ENCODE measurements around the gene FAS. TPM values are rescaled to one million over a fixed set of nuclear protein-coding genes. Genes with fewer than 3 reads are reported as not detected.
A peak's percentile ranks its signal among the peaks of the same experiment; 100 is the strongest.
"Not testable (repeated sequence)": the region's sequence is repeated elsewhere in the genome, so short reads cannot be mapped to it uniquely, and the experiment has no call there.

The FAS gene
- total and polyA plus RNA-seq, 2 experiments from 2014 or later = 7.3 to 14.1 TPM

- no peak overlapping the region for H3K4me2 ChIP-seq
- H3K4me1 ChIP-seq (ENCODE audit: insufficient read depth) = no peaks in the 10 kb centered on the region
- no peak for DNase-seq (ENCODE audit: low spot score)
- H3K79me2 ChIP-seq = no peaks in the 10 kb centered on the region
- no peak overlapping the region for H2AFZ ChIP-seq
- no peaks in the 10 kb centered on the region for H3K9me3 ChIP-seq (ENCODE audit: low read depth)
- TF ChIP-seq CTCF (IDR thresholded peaks at IDR 0.05; ENCODE audit: poor library complexity) (no peak), EZH2phosphoT487 (IDR thresholded peaks at IDR 0.05; ENCODE audit: low read depth, severe bottlenecking, unreplicated experiment) (no peak), EZH2 (IDR thresholded peaks at IDR 0.05; ENCODE audit: borderline replicate concordance) (no peak)
- no peaks in the 10 kb centered on the region for H4K20me1 ChIP-seq (ENCODE audit: insufficient read depth, poor library complexity, severe bottlenecking)
- no peaks in the 10 kb centered on the region for H3K36me3 ChIP-seq (replicated peaks; ENCODE audit: insufficient read depth, low read depth)
- no peak overlapping the region for H3K4me3 ChIP-seq
- no peak overlapping the region for H3K27ac ChIP-seq
- WGBS (ENCODE audit: low lambda C conversion rate, missing lambda C conversion rate) = 87% methylated on average over 4 of the region's 4 CpGs
- no peaks in the 10 kb centered on the region for H3K27me3 ChIP-seq
- no peaks in the 10 kb centered on the region for H3K9me2 ChIP-seq (replicated peaks; ENCODE audit: insufficient read depth)
Observed at GRCh38 chr10:89002226-89002978, 11.8 kb downstream of the FAS start.

- WGBS (ENCODE audit: low lambda C conversion rate, missing lambda C conversion rate) = 84% methylated on average over 2 of the region's 2 CpGs
- Histone ChIP-seq H3K9me3 (ENCODE audit: low read depth) (no peaks in the 10 kb centered on the region), H2AFZ (no peak overlapping the region), H3K36me3 (replicated peaks; ENCODE audit: insufficient read depth, low read depth) (no peaks in the 10 kb centered on the region), H3K4me3 (no peak overlapping the region), H3K27me3 (no peaks in the 10 kb centered on the region), H4K20me1 (ENCODE audit: insufficient read depth, poor library complexity, severe bottlenecking) (no peaks in the 10 kb centered on the region), H3K4me2 (no peak overlapping the region), H3K27ac (no peak overlapping the region), H3K9me2 (replicated peaks; ENCODE audit: insufficient read depth) (no peaks in the 10 kb centered on the region), H3K79me2 (no peaks in the 10 kb centered on the region), H3K4me1 (ENCODE audit: insufficient read depth) (no peaks in the 10 kb centered on the region)
- no peak for TF ChIP-seq CTCF (IDR thresholded peaks at IDR 0.05; ENCODE audit: poor library complexity)
- no peak for TF ChIP-seq EZH2phosphoT487 (IDR thresholded peaks at IDR 0.05; ENCODE audit: low read depth, severe bottlenecking, unreplicated experiment)
- TF ChIP-seq EZH2 (IDR thresholded peaks at IDR 0.05; ENCODE audit: borderline replicate concordance) = no peak
- no peak for DNase-seq (ENCODE audit: low spot score)
Observed at GRCh38 chr10:89003344-89003743, 12.7 kb downstream of the FAS start.

GRCh38 chr10:89007129-89007893, 16.7 kb downstream of the FAS start:
- WGBS (ENCODE audit: low lambda C conversion rate, missing lambda C conversion rate) = 67% methylated on average over 3 of the region's 3 CpGs
- no peaks in the 10 kb centered on the region for H3K27me3 ChIP-seq
- H4K20me1 ChIP-seq (ENCODE audit: insufficient read depth, poor library complexity, severe bottlenecking) = no peaks in the 10 kb centered on the region
- no peaks in the 10 kb centered on the region for H3K4me1 ChIP-seq (ENCODE audit: insufficient read depth)
- no peaks in the 10 kb centered on the region for H3K9me3 ChIP-seq (ENCODE audit: low read depth)
- H3K36me3 ChIP-seq (replicated peaks; ENCODE audit: insufficient read depth, low read depth) = no peaks in the 10 kb centered on the region
- H2AFZ ChIP-seq = no peak overlapping the region
- H3K9me2 ChIP-seq (replicated peaks; ENCODE audit: insufficient read depth) = no peaks in the 10 kb centered on the region
- no peaks in the 10 kb centered on the region for H3K79me2 ChIP-seq
- peak overlapping the region; percentile 3 for H3K27ac ChIP-seq
- TF ChIP-seq CTCF (IDR thresholded peaks at IDR 0.05; ENCODE audit: poor library complexity) (no peak), EZH2phosphoT487 (IDR thresholded peaks at IDR 0.05; ENCODE audit: low read depth, severe bottlenecking, unreplicated experiment) (no peak), EZH2 (IDR thresholded peaks at IDR 0.05; ENCODE audit: borderline replicate concordance) (no peak)
- H3K4me3 ChIP-seq = no peak overlapping the region
- H3K4me2 ChIP-seq = peak overlapping the region; percentile 8
- no peak for DNase-seq (ENCODE audit: low spot score)

GRCh38 chr10:89018700-89019346, 28.2 kb downstream of the FAS start:
- H3K36me3 ChIP-seq (replicated peaks; ENCODE audit: insufficient read depth, low read depth); H3K27me3 ChIP-seq; H3K9me2 ChIP-seq (replicated peaks; ENCODE audit: insufficient read depth); H3K4me3 ChIP-seq; H3K9me3 ChIP-seq (ENCODE audit: low read depth); H3K27ac ChIP-seq; H3K79me2 ChIP-seq; DNase-seq (ENCODE audit: low spot score); H3K4me2 ChIP-seq; H2AFZ ChIP-seq; H4K20me1 ChIP-seq (ENCODE audit: insufficient read depth, poor library complexity, severe bottlenecking): not testable (repeated sequence)
- over 99% methylated on average over 10 of the region's 15 CpGs for WGBS (ENCODE audit: low lambda C conversion rate, missing lambda C conversion rate)
- H3K4me1 ChIP-seq (ENCODE audit: insufficient read depth) = peaks cover 12% of the 10 kb centered on the region

Measured in hepatocyte (in vitro differentiated cells).